Naive B cell (primary cell): ENCODE data around the gene NR2F2. TPM values are rescaled to one million over a fixed set of nuclear protein-coding genes. Genes with fewer than 3 reads are reported as not detected.

Source experiments
- ATAC-seq, 2 donors: fragments of 150-1000 bp; cut with Tn5 transposase; 2 replicates each; pipeline ENCODE4 v1.10.0; 2021; ENCODE audit warnings: low read depth in 2 of 2, mild to moderate bottlenecking in 2 of 2, moderate library complexity in 2 of 2
- DNase-seq: peaks from one replicate; pipeline ENCODE4 v3.0.0; 2022
- H3K27ac Mint-ChIP-seq, 6 donors: one replicate each; pipeline ENCODE4 v1.8.0; 2020 to 2022; ENCODE audit warnings: mild to moderate bottlenecking in 6 of 6, mixed read lengths in 6 of 6, moderate library complexity in 5 of 6, inconsistent platforms in 2 of 6
- H3K27me3 Mint-ChIP-seq, 3 donors: one replicate each; pipeline ENCODE4 v1.8.0; 2021 to 2022; ENCODE audit warnings: mixed read lengths in 3 of 3, mild to moderate bottlenecking in 1 of 3
- H3K36me3 Mint-ChIP-seq, 2 donors: one replicate each; pipeline ENCODE4 v1.8.0; 2020 to 2022; ENCODE audit warnings: mixed read lengths in 2 of 2, inconsistent platforms in 1 of 2, mild to moderate bottlenecking in 1 of 2
- H3K4me1 Mint-ChIP-seq, 3 donors: one replicate each; pipeline ENCODE4 v1.8.0; 2020 to 2022; ENCODE audit warnings: mixed read lengths in 3 of 3, inconsistent platforms in 1 of 3, mild to moderate bottlenecking in 1 of 3, moderate library complexity in 1 of 3
- H3K4me3 Mint-ChIP-seq, 8 donors: one replicate each; pipeline ENCODE4 v1.8.0; 2020 to 2022; ENCODE audit warnings: mild to moderate bottlenecking in 8 of 8, mixed read lengths in 8 of 8, moderate library complexity in 8 of 8, inconsistent platforms in 2 of 8
- H3K9me3 Mint-ChIP-seq, 7 donors: one replicate each; pipeline ENCODE4 v1.8.0; 2020 to 2022; ENCODE audit warnings: mixed read lengths in 7 of 7, mild to moderate bottlenecking in 5 of 7, inconsistent platforms in 2 of 7, moderate library complexity in 1 of 7
- polyA plus RNA-seq, 6 donors: library from polyadenylated mRNA; unstranded; fragments of 300-500 nt; fragmentation: Illumina TruSeq; gene quantifications; one replicate each; pipeline ENCODE4 v1.2.3, GENCODE V29; 2021; ENCODE audit warnings: low read depth in 6 of 6

Gene NR2F2
- polyA plus RNA-seq, 6 donors from 2014 or later: not detected

DNA sequence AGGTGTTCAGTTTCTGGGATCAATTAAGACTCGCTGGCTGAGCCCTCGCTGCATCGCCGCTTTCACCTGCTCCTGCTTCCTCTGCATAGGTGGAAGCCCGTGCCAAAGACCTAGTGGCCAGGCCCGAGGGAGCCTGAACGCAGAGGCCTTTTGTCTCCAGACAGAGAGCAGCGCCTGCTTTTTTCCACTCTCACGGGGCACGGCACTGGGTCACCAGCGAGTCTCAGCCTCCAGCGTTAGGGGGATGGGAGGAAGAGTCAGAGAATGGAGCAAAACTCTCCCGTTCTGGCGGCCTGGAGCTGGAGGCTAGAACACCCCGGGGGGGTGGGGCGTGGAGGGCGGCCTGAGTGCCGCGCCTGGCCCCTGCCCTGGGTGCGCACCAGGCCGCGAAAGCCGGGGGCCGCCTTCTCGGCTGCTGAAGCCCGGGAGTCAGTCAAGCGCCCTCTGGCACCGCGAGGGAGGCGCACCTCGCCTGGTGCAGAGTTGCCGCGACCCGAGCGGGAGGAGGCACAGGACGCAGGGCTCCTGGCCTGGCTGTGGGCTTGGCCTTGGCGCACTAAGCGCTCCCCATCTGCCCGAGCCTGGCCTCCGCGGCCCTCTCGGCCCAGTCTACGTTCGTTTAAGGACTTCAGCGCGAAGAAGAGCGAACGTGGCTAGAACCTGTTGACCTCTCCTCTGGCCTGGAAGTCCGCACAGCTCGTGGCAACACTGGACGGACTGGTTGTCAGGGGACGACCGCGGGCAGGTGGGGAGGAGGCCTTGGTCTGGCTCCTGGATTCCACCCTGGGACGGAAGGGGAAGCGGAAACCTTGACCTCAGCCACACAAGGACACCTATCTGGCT lies 21.5 kb downstream of the NR2F2 start:
- Mint-ChIP-seq H3K9me3 (peaks cover 2 to 8% (median 5%) of the 10 kb centered on the region in 7 donors), H3K36me3 (peaks cover 6 to 18% of the 10 kb centered on the region in 2 donors), H3K27me3 (peaks cover 63 to 70% (median 65%) of the 10 kb centered on the region in 3 donors), H3K4me3 (no peak overlapping the region), H3K4me1 (peaks cover 4 to 13% (median 9%) of the 10 kb centered on the region in 3 donors), H3K27ac (no peak overlapping the region)
- DNase-seq (no peak), ATAC-seq (no peak)

DNA sequence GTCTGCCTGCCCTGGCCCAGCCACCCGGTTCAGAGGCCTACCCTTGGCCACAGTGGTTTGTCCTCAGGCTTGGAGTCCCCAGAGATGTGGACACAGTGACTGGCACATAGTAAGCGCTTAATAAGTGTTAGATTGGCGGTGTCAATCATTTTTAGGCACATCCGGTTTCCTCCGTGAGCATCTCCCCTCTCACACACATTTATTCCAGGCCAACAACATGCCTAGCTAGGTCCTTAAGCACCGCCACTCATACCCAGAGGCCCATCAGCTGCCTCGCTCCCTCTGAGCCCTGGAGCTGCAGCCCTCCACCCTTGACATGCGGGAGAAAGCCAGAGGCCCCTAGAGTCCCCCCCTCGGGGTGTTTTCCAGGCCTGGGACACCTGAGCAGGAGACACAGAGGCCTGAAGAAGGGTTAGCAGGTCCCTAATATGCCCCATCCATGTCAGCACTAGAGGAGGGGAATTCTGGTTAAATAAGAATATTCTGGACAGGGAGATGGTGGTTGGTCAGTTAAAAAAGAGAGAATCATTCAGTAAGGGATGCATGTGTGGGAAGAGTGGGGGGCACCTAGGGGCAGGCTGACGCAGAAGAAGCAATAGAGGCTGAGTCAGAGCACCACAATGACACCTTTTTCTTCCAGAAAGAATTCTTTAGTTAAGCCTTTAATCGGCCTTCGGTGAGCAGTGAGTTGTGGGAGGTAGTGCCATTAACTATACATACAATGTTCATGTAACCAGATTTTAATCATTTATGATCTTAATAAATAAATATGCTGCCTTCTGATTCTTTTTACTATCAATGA lies 22.3 kb downstream of the NR2F2 start:
- Mint-ChIP-seq H3K4me3 (no peak overlapping the region), H3K27me3 (peaks cover 54 to 70% (median 64%) of the 10 kb centered on the region in 3 donors), H3K27ac (peak overlapping the region in 2 of 6 donors; percentile 59 to 65), H3K36me3 (peaks cover 6 to 18% of the 10 kb centered on the region in 2 donors), H3K9me3 (peaks cover under 1 to 11% (median 6%) of the 10 kb centered on the region in 7 donors), H3K4me1 (peaks cover 9 to 17% (median 15%) of the 10 kb centered on the region in 3 donors)
- ATAC-seq (no peak), DNase-seq (no peak)

DNA sequence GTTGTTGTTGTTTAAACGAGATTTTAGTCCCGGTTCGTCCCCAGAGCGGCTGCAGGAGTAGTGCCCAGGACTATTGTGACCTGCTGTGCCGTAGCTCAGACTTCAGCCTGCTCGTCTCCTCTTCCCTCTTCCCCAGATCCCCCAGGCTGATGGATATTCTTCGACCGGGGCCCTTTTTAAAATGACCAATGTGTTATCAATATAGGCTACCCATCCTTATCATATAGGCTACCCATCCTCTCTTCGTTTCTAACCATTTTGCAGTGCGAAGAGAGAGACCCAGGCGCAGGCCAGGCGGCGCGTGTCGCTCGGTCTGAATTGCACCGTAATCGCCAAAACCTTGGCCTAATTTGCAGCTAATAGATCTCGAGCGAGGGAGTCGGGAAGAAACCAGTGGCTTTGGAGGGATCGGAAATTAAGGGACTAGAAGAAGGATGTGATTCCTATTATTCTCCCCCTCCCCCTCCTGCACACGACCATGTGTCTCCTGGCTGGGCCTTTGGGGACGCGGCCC lies 23.0 kb downstream of the NR2F2 start:
- H3K27me3 Mint-ChIP-seq: peaks cover 48 to 70% (median 64%) of the 10 kb centered on the region in 3 donors
- peaks cover 15 to 23% (median 22%) of the 10 kb centered on the region in 3 donors for H3K4me1 Mint-ChIP-seq

DNA sequence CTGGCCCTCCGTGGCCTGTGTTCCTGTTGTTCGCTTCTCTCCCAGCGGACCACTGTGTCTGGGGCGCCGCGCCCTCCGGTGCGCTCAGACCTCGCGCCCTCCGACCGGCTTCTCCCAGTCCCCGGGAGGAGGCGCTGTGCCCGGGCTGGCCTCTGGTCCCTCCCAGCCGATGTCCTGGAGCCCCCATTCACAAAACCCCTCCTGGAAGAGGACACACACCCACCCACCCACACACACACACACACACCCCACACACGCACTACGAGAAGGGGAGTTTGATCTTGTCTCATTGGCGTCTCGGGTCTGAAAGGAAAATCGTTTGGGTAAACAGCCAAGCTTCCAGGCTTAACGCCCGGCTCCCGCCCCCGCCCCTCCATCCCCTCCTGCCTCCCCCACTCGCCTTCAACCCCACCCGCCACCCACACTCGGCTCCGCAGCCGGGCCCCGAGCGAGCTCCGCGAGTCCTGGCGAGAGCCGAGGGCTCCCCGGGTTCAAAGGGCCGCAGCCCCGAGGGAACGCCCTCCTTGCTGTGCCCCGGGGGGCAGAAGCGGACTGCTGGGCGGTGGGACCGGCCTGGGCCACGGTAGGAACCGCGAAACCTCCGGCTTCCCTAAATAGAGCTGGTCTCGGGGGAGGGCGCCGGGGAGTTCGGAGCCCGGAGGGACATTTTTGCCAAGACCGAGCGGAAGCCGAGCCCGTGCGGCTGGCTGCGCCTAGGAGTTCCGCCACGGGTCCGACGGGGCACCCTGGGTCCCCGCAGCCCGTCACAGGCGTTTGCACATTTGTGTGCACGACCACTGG lies 23.6 kb downstream of the NR2F2 start:
- peaks cover 2 to 12% (median 7%) of the 10 kb centered on the region in 7 donors for H3K9me3 Mint-ChIP-seq
- DNase-seq: no peak
- peaks cover 41 to 70% (median 61%) of the 10 kb centered on the region in 3 donors for H3K27me3 Mint-ChIP-seq
- no peak overlapping the region for H3K27ac Mint-ChIP-seq
- no peak for ATAC-seq
- peaks cover 0 to 9% of the 10 kb centered on the region in 2 donors for H3K36me3 Mint-ChIP-seq
- no peak overlapping the region for H3K4me3 Mint-ChIP-seq
- H3K4me1 Mint-ChIP-seq: peaks cover 15 to 27% (median 23%) of the 10 kb centered on the region in 3 donors

More for the DNA sequence above, 23.0 kb downstream of the NR2F2 start:
- Mint-ChIP-seq H3K27ac (peak overlapping the region in 1 of 6 donors; percentile 6), H3K36me3 (peaks cover 0 to 15% of the 10 kb centered on the region in 2 donors), H3K4me3 (no peak overlapping the region), H3K9me3 (peaks cover 2 to 11% (median 6%) of the 10 kb centered on the region in 7 donors)
- ATAC-seq (no peak), DNase-seq (no peak)

DNA sequence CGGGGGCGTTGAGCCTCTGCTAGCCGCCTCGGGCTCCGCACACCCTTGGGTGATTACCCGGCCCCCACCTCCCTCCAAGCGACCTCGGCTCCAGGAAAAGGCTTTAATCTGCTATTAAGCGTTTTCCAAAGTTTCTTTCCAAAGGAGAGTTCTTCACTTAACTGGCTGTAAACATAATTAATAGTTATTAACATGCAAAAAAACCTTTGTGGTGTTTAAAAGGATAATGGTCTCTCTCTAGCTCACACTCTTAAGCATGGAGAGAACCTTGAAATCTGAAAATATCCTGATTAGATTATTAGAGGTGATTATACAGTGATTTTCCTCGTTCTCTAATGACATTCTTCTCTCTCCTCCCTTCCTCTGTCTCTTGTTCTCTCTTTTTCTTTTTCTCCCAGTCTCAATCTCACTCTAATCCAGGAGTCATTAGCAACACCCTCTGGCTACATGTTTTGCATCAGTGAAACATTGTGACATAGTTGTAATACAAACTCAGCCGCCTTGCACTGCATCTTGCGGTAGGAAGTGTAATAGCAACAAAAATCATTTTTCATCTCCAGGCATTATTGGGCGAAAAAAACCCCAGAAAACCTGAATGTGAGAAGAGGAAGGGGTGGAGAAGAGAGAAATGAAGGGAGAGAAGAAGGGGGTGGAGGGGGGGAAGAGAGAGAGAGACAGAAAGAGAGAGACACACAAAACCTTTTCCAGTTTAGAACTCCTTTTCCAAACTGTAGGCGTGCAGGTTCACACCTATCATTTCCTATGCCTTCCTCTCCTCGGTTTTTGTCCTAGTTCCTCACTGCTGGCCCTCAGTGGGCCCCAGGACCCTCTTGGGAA lies 24.4 kb downstream of the NR2F2 start:
- ATAC-seq: no peak
- peaks cover 15 to 27% (median 23%) of the 10 kb centered on the region in 3 donors for H3K4me1 Mint-ChIP-seq
- peaks cover 0 to 8% of the 10 kb centered on the region in 2 donors for H3K36me3 Mint-ChIP-seq
- H3K4me3 Mint-ChIP-seq: no peak overlapping the region
- DNase-seq: no peak
- H3K9me3 Mint-ChIP-seq: peaks cover 2 to 12% (median 7%) of the 10 kb centered on the region in 7 donors
- H3K27ac Mint-ChIP-seq: no peak overlapping the region
- peaks cover 33 to 63% (median 52%) of the 10 kb centered on the region in 3 donors for H3K27me3 Mint-ChIP-seq

DNA sequence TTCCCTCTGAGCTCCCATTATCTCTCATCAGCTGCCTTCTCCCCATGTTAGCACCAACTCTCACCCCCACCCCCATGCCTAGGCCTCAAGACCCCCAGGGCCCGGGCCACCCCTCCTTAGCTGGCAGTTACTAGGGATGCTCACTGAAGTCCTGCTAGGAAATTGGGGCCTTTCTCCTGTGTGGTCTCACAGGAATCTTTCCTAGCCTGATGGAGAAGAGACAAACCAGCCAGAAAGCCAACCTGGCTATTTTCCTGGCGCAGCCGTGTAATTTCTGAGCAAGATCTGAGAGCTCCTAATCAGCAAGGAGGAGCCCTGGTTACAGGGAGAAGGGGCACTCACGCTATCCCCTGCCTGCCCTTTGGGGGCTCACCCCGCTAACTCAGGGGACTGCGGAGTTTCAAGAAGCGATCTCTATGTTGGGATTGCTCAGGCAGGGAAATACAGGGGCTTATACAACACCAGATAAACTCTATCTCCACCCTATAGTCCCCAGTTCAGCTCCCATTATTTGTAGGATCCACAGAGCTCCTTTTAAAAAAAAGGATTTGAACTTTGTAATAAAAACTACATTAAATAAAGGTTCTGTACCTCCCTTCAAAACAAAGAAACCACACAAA lies 25.2 kb downstream of the NR2F2 start:
- Mint-ChIP-seq H3K27me3 (peaks cover 27 to 56% (median 47%) of the 10 kb centered on the region in 3 donors), H3K9me3 (peaks cover 2 to 12% (median 7%) of the 10 kb centered on the region in 7 donors), H3K36me3 (peaks cover 0 to 8% of the 10 kb centered on the region in 2 donors), H3K4me3 (peak overlapping the region in 3 of 8 donors; percentile 21 to 92 (median 80)), H3K27ac (no peak overlapping the region), H3K4me1 (peaks cover 15 to 27% (median 23%) of the 10 kb centered on the region in 3 donors)
- no peak for ATAC-seq
- no peak for DNase-seq

DNA sequence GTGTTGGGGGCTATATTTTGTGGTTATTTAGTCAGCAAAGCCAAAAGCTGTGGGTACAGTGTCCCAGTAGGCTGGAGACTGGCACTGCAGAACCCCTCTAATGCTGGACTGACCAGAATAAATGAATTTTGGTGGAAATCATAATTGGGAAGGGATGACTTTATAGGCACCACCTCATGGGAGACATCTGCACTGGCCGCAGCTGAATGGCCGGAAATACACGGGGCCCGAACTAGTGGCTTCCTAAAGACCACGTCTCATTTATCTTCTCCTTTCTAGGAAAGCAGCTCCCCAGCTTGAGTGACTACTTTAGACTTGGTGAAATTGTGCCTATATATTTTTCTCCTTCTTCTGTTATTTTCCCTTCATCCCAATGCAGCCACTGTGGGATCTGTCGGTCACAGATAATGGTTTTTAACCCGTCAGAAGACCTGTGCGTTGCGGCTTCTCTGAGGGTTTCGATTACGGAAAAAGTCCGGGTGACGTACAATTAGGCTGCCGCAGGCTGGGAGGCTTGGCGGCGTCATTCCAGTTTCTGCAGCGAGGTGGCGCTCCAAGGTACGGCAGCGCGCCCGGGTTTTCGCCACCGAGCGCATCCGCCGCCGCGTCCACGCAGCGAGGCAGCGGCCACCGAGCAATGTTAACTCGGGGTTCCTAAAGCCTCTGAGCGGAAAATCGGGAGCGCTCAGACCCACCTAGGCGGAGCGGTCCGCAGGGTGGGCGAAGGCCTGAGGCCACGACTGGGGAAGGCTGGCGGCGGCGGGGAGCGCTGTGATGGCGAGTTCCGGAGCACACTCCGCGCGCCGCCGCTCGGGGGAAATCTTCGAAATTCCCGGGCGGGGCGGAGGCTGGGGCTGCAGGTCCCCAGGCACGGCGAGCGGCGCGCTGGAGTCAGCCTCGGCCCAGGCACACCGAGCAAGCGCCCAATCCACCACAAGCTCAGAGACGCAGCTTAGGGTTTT lies 26.3 kb downstream of the NR2F2 start:
- peak overlapping the region; percentile 78 to 98 (median 89) for H3K4me3 Mint-ChIP-seq
- H3K4me1 Mint-ChIP-seq: peaks cover 15 to 27% (median 23%) of the 10 kb centered on the region in 3 donors
- peaks cover 0 to 15% (median 7%) of the 10 kb centered on the region in 7 donors for H3K9me3 Mint-ChIP-seq
- peak; percentile 33 for DNase-seq
- H3K36me3 Mint-ChIP-seq: peaks cover 0 to 8% of the 10 kb centered on the region in 2 donors
- ATAC-seq: peak; percentile 30 to 46
- H3K27ac Mint-ChIP-seq: peak overlapping the region in 1 of 6 donors; percentile 75
- peaks cover 30 to 47% (median 45%) of the 10 kb centered on the region in 3 donors for H3K27me3 Mint-ChIP-seq

DNA sequence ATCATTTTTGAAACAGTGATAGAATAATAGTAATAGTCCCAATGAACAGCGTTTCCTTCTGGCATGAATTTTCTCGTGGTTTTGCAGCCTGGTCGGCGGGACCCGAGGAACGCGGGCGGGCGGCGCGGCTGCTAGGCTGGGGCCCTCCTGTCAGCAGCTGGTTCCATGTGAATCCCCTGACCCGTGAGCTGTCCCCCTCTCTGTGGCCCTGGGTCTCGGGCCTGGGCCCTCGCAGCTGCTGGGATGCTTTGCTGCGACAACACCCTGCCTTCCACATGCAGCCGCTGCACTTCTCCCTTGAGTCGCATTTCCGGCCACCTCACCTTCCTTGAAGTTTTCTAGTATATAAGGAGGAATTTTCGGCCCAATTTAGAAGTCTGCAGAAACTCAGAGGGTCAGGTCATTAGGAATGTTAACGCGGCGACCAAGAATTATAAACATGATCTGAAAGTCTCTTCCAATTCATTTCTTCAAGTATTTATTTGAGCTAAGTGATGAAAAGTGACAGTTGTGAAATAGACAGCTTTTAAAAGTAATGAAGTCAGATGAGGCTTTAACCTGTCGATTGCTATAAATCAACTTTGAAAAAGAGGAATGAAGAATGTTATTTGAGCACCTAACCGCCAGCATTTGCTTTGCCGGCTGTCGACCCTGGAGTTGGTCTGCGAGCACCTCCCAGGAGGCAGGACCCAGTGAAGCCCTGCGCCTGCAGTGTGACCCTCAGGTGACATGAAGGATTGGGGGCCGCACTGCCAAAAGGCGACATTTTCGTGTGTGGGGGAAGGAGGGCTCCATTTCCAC lies 27.7 kb downstream of the NR2F2 start:
- Mint-ChIP-seq H3K4me3 (peak overlapping the region; percentile 78 to 98 (median 89)), H3K27me3 (peaks cover 32 to 51% (median 43%) of the 10 kb centered on the region in 3 donors), H3K36me3 (peaks cover 4 to 11% of the 10 kb centered on the region in 2 donors), H3K27ac (peak overlapping the region in 3 of 6 donors; percentile 57 to 75 (median 69)), H3K9me3 (peaks cover 0 to 25% (median 8%) of the 10 kb centered on the region in 7 donors), H3K4me1 (peaks cover 15 to 27% (median 23%) of the 10 kb centered on the region in 3 donors)
- DNase-seq: no peak
- ATAC-seq: no peak

DNA sequence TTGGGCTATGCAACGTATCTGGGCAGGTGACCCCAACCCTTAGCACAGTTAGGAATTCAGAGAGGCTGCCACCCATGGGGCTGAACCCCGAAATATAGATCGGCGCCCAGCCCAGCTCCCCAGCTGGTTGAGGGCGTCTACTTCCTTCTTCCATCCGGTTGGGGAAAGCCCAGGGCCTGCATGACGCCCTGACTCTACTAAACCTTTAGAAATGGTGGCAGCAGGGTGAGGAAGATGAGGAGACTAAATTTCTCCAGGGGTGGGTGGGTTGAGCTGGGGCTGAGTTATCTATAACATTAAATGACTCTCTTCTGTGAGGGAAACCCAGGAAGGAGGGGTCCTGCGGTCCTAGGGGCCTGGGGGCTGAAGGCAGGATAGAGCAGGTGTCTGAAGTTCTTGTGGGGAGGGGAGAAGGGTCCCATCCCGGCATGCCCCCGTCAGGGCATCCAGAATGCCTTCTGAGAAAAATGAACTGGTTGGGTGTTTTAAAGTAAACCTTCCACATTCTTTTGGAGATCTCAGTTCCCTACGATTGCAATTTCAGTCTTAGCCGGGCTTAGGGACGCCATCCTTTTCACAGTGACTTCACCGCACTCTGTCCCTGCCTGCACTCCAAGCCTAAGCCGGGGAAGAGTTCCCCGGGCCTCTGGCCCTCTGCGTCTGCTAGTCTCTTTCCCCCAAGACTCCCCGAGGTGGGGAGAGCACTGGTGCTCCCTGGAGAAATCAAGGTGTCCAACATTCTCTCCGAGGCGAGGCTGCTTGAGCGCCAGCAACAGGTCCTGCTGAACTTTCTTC lies 28.5 kb downstream of the NR2F2 start:
- ATAC-seq (peak in 1 of 2 donors; percentile 30), DNase-seq (no peak)
- H3K4me3 Mint-ChIP-seq: peak overlapping the region in 5 of 8 donors; percentile 9 to 92 (median 33)
- H3K27me3 Mint-ChIP-seq: peaks cover 34 to 53% (median 46%) of the 10 kb centered on the region in 3 donors
- H3K36me3 Mint-ChIP-seq: peaks cover 4 to 6% of the 10 kb centered on the region in 2 donors
- H3K4me1 Mint-ChIP-seq: peaks cover 15 to 27% (median 23%) of the 10 kb centered on the region in 3 donors
- peak overlapping the region in 1 of 6 donors; percentile 47 for H3K27ac Mint-ChIP-seq
- H3K9me3 Mint-ChIP-seq: peaks cover 0 to 26% (median 8%) of the 10 kb centered on the region in 7 donors
